Measurements from ENCODE around the gene ITK.

Gene ITK

GRCh38 chr5:157303667-157304327, 123.2 kb downstream of the ITK start:
- in situ Hi-C loops (cut with HindIII; ENCODE audit: low sequenced_read_pairs) = no loop called here

Data from DLD1 (cell line).